Neural cell (in vitro differentiated cells): ENCODE measurements around the gene NYAP1. TPM values are rescaled to one million over a fixed set of nuclear protein-coding genes. Genes with fewer than 3 reads are reported as not detected.
"Not testable (repeated sequence)": the region's sequence is repeated elsewhere in the genome, so short reads cannot be mapped to it uniquely, and the experiment has no call there.

ENCODE experiments used
- H2AFZ ChIP-seq: fragments of 200-600, 300-800 bp; sonication (generic), shearing (Covaris generic); 2 replicates; pipeline ENCODE4 v1.6.0; 2014; ENCODE audit warnings: low read depth, mild to moderate bottlenecking, antibody characterized with exemption, low read length, moderate library complexity
- H3F3A ChIP-seq: fragments of 200-600 bp; shearing (Covaris generic); 2 replicates; pipeline ENCODE4 v1.6.1; 2016; ENCODE audit warnings: mild to moderate bottlenecking, moderate library complexity, mixed read lengths, antibody characterized with exemption, low read length; ENCODE audit not compliant: insufficient read depth, poor library complexity, severe bottlenecking
- H3K27ac ChIP-seq: fragments of 200-600, 300-800 bp; sonication (generic), shearing (Covaris generic); 2 replicates; pipeline ENCODE4 v1.5.1; 2014; ENCODE audit warnings: mild to moderate bottlenecking, low read length, moderate library complexity
- H3K27me3 ChIP-seq: fragments of 300-800, 200-600 bp; sonication (generic), shearing (Covaris generic); 2 replicates; pipeline ENCODE4 v1.6.0; 2014; ENCODE audit warnings: mild to moderate bottlenecking, low read depth, low read length, moderate library complexity; ENCODE audit not compliant: insufficient read depth
- H3K36me3 ChIP-seq: fragments of 300-800, 200-600 bp; sonication (generic), shearing (Covaris generic); 2 replicates; pipeline ENCODE4 v1.5.1; 2014; ENCODE audit warnings: mild to moderate bottlenecking, antibody characterized with exemption, low read length, moderate library complexity; ENCODE audit not compliant: insufficient read depth
- H3K4me2 ChIP-seq: fragments of 300-800, 200-600 bp; sonication (generic), shearing (Covaris generic); 2 replicates; pipeline ENCODE4 v1.6.0; 2014; ENCODE audit warnings: mild to moderate bottlenecking, low read length
- H3K4me3 ChIP-seq: fragments of 300-800, 200-600 bp; sonication (generic), shearing (Covaris generic); 2 replicates; pipeline ENCODE4 v1.5.1; 2014; ENCODE audit warnings: mild to moderate bottlenecking, low read length, moderate library complexity
- H3K79me2 ChIP-seq: fragments of 200-600 bp; shearing (Covaris generic); replicated peaks from 2 replicates; pipeline ENCODE4 v1.6.0; 2014; ENCODE audit warnings: mild to moderate bottlenecking, low read length, moderate library complexity; ENCODE audit not compliant: insufficient read depth
- H3K9ac ChIP-seq: fragments of 300-800, 200-600 bp; sonication (generic), shearing (Covaris generic); 2 replicates; pipeline ENCODE4 v1.6.1; 2016; ENCODE audit warnings: mild to moderate bottlenecking, low read length, mixed read lengths
- H3K9me2 ChIP-seq: fragments of 200-600 bp; shearing (Covaris generic); 2 replicates; pipeline ENCODE4 v1.6.1; 2016; ENCODE audit warnings: mild to moderate bottlenecking, low read length, mixed read lengths; ENCODE audit not compliant: insufficient read depth
- H3K9me3 ChIP-seq: fragments of 200-600, 300-800 bp; sonication (generic), shearing (Covaris generic); 2 replicates; pipeline ENCODE4 v1.6.1; 2016; ENCODE audit warnings: mild to moderate bottlenecking, mixed run types, low read length, moderate library complexity, mixed read lengths
- H4K20me1 ChIP-seq: fragments of 200-600 bp; shearing (Covaris generic); 2 replicates; pipeline ENCODE4 v1.6.1; 2016; ENCODE audit warnings: mild to moderate bottlenecking, mixed run types; ENCODE audit not compliant: insufficient read depth
- MXI1 ChIP-seq: fragments of 450-650 bp; conservative IDR thresholded peaks from 2 replicates; pipeline ENCODE4 v1.6.1; 2014; ENCODE audit warnings: antibody characterized with exemption, mild to moderate bottlenecking; ENCODE audit not compliant: poor library complexity, severe bottlenecking
- RAD21 ChIP-seq: fragments of 450-650 bp; conservative IDR thresholded peaks from 2 replicates; pipeline ENCODE4 v1.6.1; 2014; ENCODE audit warnings: antibody characterized with exemption, mild to moderate bottlenecking, moderate library complexity
- SMC3 ChIP-seq: fragments of 450-650 bp; conservative IDR thresholded peaks from 2 replicates; pipeline ENCODE4 v1.6.1; 2014; ENCODE audit warnings: antibody characterized with exemption, mild to moderate bottlenecking, moderate library complexity; ENCODE audit not compliant: poor library complexity
- polyA plus RNA-seq: library from polyadenylated mRNA; depleted of rRNA; stranded (reverse); fragments of >200 nt; gene quantifications from 2 replicates; pipeline ENCODE4 v1.2.3, GENCODE V29; 2014
- TF ChIP-seq, protein P1 (sequence below): IDR thresholded peaks from 2 replicates; pipeline ENCODE4 v1.6.1; 2012; ENCODE audit warnings: borderline replicate concordance
- TF ChIP-seq, protein P2 (sequence below): fragments of 450-650 bp; IDR thresholded peaks from 2 replicates; pipeline ENCODE4 v1.5.1; 2014; ENCODE audit warnings: antibody characterized with exemption, mild to moderate bottlenecking, moderate library complexity; ENCODE audit not compliant: poor library complexity, severe bottlenecking

Gene NYAP1
- polyA plus RNA-seq, 1 donor from 2014 or later = 70.1 TPM

DNA sequence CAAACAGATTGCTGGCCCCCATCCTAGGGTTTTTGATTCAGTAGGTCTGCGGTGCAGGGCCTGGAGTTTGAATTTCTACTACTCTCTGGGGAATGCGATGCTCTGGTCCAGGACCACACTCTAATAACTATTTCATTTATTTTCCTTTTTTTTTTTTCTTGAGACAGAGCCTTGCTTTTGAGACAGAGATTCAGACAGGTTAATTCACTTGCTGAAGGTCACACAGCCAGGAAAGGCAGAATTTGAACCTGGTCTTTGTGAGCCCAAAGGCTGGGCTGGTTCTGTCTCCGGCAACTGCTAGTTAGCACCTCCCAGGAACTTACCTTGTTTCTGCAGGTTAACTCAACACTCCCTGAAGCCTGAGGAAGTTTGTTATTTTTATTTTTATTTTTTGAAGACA is 31.2 kb upstream of the NYAP1 start:
- H3K9ac ChIP-seq = no peak overlapping the region
- no peaks in the 10 kb centered on the region for H4K20me1 ChIP-seq
- H3K27ac ChIP-seq = no peak overlapping the region
- H3K36me3 ChIP-seq = no peaks in the 10 kb centered on the region
- TF ChIP-seq, protein P1, sequence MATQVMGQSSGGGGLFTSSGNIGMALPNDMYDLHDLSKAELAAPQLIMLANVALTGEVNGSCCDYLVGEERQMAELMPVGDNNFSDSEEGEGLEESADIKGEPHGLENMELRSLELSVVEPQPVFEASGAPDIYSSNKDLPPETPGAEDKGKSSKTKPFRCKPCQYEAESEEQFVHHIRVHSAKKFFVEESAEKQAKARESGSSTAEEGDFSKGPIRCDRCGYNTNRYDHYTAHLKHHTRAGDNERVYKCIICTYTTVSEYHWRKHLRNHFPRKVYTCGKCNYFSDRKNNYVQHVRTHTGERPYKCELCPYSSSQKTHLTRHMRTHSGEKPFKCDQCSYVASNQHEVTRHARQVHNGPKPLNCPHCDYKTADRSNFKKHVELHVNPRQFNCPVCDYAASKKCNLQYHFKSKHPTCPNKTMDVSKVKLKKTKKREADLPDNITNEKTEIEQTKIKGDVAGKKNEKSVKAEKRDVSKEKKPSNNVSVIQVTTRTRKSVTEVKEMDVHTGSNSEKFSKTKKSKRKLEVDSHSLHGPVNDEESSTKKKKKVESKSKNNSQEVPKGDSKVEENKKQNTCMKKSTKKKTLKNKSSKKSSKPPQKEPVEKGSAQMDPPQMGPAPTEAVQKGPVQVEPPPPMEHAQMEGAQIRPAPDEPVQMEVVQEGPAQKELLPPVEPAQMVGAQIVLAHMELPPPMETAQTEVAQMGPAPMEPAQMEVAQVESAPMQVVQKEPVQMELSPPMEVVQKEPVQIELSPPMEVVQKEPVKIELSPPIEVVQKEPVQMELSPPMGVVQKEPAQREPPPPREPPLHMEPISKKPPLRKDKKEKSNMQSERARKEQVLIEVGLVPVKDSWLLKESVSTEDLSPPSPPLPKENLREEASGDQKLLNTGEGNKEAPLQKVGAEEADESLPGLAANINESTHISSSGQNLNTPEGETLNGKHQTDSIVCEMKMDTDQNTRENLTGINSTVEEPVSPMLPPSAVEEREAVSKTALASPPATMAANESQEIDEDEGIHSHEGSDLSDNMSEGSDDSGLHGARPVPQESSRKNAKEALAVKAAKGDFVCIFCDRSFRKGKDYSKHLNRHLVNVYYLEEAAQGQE = no peak
- TF ChIP-seq SMC3 (no peak), RAD21 (no peak), MXI1 (no peak)
- H3K4me3 ChIP-seq = no peak overlapping the region
- H3F3A ChIP-seq = no peaks in the 10 kb centered on the region
- no peaks in the 10 kb centered on the region for H3K9me2 ChIP-seq
- H3K4me2 ChIP-seq = no peak overlapping the region
- no peaks in the 10 kb centered on the region for H3K27me3 ChIP-seq
- no peaks in the 10 kb centered on the region for H3K9me3 ChIP-seq
- no peaks in the 10 kb centered on the region for H3K79me2 ChIP-seq
- no peak overlapping the region for H2AFZ ChIP-seq

DNA sequence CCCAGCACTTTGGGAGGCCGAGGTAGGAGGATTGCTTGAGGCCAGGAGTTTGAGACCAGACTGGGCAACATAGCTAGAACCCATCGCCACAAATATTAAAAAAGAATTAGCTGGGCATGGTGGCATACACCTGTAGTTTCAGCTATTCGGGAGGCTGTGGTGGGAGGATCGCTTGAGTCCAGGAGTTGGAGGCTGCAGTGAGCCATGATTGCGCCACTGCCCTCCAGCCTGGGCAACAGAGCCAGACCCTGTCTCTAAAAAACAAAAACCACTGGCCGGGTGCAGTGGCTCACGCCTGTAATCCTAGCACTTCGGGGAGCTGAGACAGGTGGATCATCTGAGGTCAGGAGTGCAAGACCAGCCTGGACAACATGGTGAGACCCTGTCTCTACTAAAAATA is 29.9 kb upstream of the NYAP1 start:
- not testable (repeated sequence) for H3K4me2 ChIP-seq, H3K9me2 ChIP-seq, H3K36me3 ChIP-seq, H3K9me3 ChIP-seq, H3K27me3 ChIP-seq, H3K27ac ChIP-seq, H3K9ac ChIP-seq, H2AFZ ChIP-seq, H3K79me2 ChIP-seq, H3F3A ChIP-seq, H3K4me3 ChIP-seq, H4K20me1 ChIP-seq

DNA sequence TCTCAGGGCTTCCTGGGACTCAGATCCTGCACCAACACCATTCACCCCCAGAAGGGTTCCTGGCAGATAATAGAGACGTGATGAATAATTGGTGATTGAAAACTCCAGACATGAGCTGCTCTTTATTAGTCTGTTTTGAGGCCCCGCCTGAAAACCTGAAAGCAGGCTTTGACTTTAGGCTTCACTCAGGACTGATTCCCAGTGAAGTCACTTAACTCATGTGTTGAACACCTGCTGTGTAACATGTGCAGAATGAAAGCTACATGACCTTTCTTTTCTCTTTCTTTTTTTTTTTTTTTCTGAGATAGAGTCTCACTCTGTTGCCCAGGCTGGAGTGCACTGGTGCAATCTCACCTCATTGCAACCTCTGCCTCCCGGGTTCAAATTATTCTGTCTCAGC is 28.5 kb upstream of the NYAP1 start:
- H3K27me3 ChIP-seq = no peaks in the 10 kb centered on the region
- H3K9ac ChIP-seq = no peak overlapping the region
- TF ChIP-seq, protein P2, sequence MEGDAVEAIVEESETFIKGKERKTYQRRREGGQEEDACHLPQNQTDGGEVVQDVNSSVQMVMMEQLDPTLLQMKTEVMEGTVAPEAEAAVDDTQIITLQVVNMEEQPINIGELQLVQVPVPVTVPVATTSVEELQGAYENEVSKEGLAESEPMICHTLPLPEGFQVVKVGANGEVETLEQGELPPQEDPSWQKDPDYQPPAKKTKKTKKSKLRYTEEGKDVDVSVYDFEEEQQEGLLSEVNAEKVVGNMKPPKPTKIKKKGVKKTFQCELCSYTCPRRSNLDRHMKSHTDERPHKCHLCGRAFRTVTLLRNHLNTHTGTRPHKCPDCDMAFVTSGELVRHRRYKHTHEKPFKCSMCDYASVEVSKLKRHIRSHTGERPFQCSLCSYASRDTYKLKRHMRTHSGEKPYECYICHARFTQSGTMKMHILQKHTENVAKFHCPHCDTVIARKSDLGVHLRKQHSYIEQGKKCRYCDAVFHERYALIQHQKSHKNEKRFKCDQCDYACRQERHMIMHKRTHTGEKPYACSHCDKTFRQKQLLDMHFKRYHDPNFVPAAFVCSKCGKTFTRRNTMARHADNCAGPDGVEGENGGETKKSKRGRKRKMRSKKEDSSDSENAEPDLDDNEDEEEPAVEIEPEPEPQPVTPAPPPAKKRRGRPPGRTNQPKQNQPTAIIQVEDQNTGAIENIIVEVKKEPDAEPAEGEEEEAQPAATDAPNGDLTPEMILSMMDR = no peak
- TF ChIP-seq MXI1 = no peak
- no peaks in the 10 kb centered on the region for H3K9me3 ChIP-seq
- H3K9me2 ChIP-seq = no peaks in the 10 kb centered on the region
- no peaks in the 10 kb centered on the region for H3F3A ChIP-seq
- no peak overlapping the region for H3K4me2 ChIP-seq
- no peak overlapping the region for H2AFZ ChIP-seq
- H3K36me3 ChIP-seq = no peaks in the 10 kb centered on the region
- no peak overlapping the region for H3K27ac ChIP-seq
- H3K4me3 ChIP-seq = no peak overlapping the region
- H4K20me1 ChIP-seq = no peaks in the 10 kb centered on the region
- no peaks in the 10 kb centered on the region for H3K79me2 ChIP-seq
